DND-41 (cell line): ENCODE results near the gene PEX7.
A peak's percentile ranks its signal among the peaks of the same experiment; 100 is the strongest.

Experiments
- ATAC-seq: fragments of 200-7000 bp; cut with Tn5 transposase; 3 replicates; pipeline ENCODE4 v1.9.1; 2021; ENCODE audit warnings: low read depth; ENCODE audit not compliant: insufficient read depth
- DNase-seq: peaks from one replicate; pipeline ENCODE4 v3.0.0-alpha.2; 2020
- H2AFZ ChIP-seq: 2 replicates; pipeline ENCODE4 v1.6.0; 2012; ENCODE audit warnings: low read depth, low read length
- H3K27ac ChIP-seq: 2 replicates; pipeline ENCODE4 v1.5.1; 2012; ENCODE audit warnings: low read length, inconsistent platforms
- H3K27me3 ChIP-seq: fragments of 200-600 bp; sonication (generic); 2 replicates; pipeline ENCODE4 v1.6.0; 2012; ENCODE audit warnings: low read length, mild to moderate bottlenecking, inconsistent platforms; ENCODE audit not compliant: insufficient read depth, poor library complexity
- H3K36me3 ChIP-seq: 2 replicates; pipeline ENCODE4 v1.5.1; 2012; ENCODE audit warnings: low read length, inconsistent platforms; ENCODE audit not compliant: insufficient read depth
- H3K4me1 ChIP-seq: 2 replicates; pipeline ENCODE4 v1.5.1; 2012; ENCODE audit warnings: mild to moderate bottlenecking, low read length; ENCODE audit not compliant: insufficient read depth
- H3K4me2 ChIP-seq: 2 replicates; pipeline ENCODE4 v1.6.0; 2012; ENCODE audit warnings: mild to moderate bottlenecking, moderate library complexity, low read length, inconsistent platforms; ENCODE audit not compliant: insufficient read depth
- H3K4me3 ChIP-seq, 2 experiments: fragments of 200-600 bp in 1 of 2; shearing (Covaris generic) in 1 of 2; 2 replicates each; pipeline ENCODE4 v1.5.1; 2012 to 2016; ENCODE audit warnings: inconsistent platforms in 2 of 2, low read length in 2 of 2, mild to moderate bottlenecking in 2 of 2, low read depth in 1 of 2, moderate library complexity in 1 of 2
- H3K79me2 ChIP-seq: 2 replicates; pipeline ENCODE4 v1.6.0; 2012; ENCODE audit warnings: low read length, inconsistent platforms; ENCODE audit not compliant: insufficient read depth
- H3K9ac ChIP-seq: 2 replicates; pipeline ENCODE4 v1.6.0; 2012; ENCODE audit warnings: low read depth, mild to moderate bottlenecking, inconsistent platforms, low read length, moderate library complexity
- H3K9me3 ChIP-seq: 2 replicates; pipeline ENCODE4 v1.5.1; 2012; ENCODE audit warnings: low read length, moderate library complexity, mild to moderate bottlenecking, inconsistent platforms; ENCODE audit not compliant: insufficient read depth, severe bottlenecking
- H4K20me1 ChIP-seq: 2 replicates; pipeline ENCODE4 v1.6.0; 2012; ENCODE audit warnings: low read length; ENCODE audit not compliant: insufficient read depth
- EZH2 ChIP-seq: IDR thresholded peaks from 3 replicates; pipeline ENCODE4 v1.6.1; 2012; ENCODE audit warnings: borderline replicate concordance, low read depth, mild to moderate bottlenecking, moderate library complexity, low read length, inconsistent platforms; ENCODE audit not compliant: severe bottlenecking
- TF ChIP-seq, protein P1 (sequence below): IDR thresholded peaks from 2 replicates; pipeline ENCODE4 v1.5.1; 2012; ENCODE audit warnings: borderline replicate concordance, low read length, moderate library complexity, mild to moderate bottlenecking; ENCODE audit not compliant: poor library complexity, severe bottlenecking; ENCODE audit errors: extremely low read depth

The PEX7 gene

DNA sequence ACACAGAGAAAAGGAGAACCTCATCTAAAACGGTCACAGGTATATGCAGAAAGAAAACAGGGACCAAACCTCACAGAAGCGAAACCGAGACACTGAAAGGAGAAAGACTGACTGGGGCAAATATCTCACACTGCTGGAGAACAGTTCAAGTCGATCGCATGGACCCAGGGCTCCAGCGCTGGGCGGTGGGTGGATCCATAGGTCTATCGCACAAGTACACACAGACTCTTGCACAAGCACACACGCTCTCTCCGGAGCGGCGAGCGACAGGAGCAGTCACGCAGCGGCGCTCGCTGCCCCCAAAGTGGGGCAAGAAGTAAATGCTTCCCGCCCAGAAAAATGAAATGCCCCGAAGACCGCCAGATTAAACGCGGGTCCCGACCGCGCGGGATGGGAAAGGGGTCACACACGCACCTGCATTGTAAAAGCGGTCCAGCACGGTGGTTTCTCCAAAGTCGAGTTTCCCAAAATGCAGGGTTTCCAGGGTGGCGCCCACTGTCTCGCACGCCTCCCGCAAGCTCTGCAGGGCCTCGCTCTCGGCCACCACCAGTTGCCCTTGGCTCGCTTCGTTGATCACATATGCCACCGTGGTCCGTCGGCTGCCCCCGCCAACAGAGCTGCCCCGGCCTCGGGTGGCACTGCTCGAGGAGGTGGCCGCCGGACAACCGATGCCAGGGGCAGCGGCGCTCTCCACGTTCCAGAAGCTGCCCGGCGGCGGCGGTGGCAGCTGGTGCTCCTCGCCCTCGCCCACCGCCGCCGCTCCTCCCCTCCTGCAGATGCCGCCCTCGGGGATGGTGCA is 30.9 kb upstream of the PEX7 start:
- Histone ChIP-seq H3K9me3 (no peaks in the 10 kb centered on the region), H2AFZ (no peak overlapping the region), H3K27me3 (peaks cover 9% of the 10 kb centered on the region), H3K9ac (no peak overlapping the region), H3K36me3 (no peaks in the 10 kb centered on the region), H3K4me2 (no peak overlapping the region; the same call in 1 of the 2 replicates), H4K20me1 (no peaks in the 10 kb centered on the region), H3K27ac (no peak overlapping the region), H3K4me1 (peaks cover 7% of the 10 kb centered on the region), H3K4me3 (no peak overlapping the region), H3K79me2 (no peaks in the 10 kb centered on the region)
- DNase-seq (no peak), ATAC-seq (no peak)
- TF ChIP-seq EZH2, result no peak
- TF ChIP-seq, protein P1, sequence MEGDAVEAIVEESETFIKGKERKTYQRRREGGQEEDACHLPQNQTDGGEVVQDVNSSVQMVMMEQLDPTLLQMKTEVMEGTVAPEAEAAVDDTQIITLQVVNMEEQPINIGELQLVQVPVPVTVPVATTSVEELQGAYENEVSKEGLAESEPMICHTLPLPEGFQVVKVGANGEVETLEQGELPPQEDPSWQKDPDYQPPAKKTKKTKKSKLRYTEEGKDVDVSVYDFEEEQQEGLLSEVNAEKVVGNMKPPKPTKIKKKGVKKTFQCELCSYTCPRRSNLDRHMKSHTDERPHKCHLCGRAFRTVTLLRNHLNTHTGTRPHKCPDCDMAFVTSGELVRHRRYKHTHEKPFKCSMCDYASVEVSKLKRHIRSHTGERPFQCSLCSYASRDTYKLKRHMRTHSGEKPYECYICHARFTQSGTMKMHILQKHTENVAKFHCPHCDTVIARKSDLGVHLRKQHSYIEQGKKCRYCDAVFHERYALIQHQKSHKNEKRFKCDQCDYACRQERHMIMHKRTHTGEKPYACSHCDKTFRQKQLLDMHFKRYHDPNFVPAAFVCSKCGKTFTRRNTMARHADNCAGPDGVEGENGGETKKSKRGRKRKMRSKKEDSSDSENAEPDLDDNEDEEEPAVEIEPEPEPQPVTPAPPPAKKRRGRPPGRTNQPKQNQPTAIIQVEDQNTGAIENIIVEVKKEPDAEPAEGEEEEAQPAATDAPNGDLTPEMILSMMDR, result no peak

DNA sequence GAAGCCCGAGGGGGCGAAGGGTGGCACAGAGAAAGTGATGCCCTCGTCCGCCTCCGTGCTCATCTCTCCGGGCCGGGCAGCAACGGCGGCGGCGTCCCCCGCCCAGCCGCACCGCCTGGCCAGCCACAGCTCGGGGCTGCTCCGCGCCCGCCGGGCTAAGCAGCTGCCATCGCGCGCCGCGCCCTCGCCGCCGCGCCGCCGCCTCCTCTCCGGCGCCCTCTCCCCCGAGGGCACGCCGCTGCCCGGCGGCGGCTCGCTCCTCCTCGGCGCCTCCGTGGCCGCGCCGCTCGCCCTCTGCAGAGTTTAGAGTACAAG is 30.3 kb upstream of the PEX7 start:
- Histone ChIP-seq H3K79me2 (no peaks in the 10 kb centered on the region), H3K4me1 (peaks cover 7% of the 10 kb centered on the region), H3K4me2 (peak overlapping the region; percentile 89), H3K27ac (no peak overlapping the region), H3K9me3 (no peaks in the 10 kb centered on the region), H3K4me3 (peak overlapping the region in 1 of 2 experiments; percentile 68; a peak in 2 of 4 replicates), H3K9ac (peak overlapping the region; percentile 59; the same call in 1 of the 2 replicates), H2AFZ (peak overlapping the region; percentile 91), H3K27me3 (peaks cover 6% of the 10 kb centered on the region), H3K36me3 (no peaks in the 10 kb centered on the region), H4K20me1 (no peaks in the 10 kb centered on the region)
- ATAC-seq, result no peak
- no peak for DNase-seq
- TF ChIP-seq, protein P1, result no peak
- no peak for TF ChIP-seq EZH2

DNA sequence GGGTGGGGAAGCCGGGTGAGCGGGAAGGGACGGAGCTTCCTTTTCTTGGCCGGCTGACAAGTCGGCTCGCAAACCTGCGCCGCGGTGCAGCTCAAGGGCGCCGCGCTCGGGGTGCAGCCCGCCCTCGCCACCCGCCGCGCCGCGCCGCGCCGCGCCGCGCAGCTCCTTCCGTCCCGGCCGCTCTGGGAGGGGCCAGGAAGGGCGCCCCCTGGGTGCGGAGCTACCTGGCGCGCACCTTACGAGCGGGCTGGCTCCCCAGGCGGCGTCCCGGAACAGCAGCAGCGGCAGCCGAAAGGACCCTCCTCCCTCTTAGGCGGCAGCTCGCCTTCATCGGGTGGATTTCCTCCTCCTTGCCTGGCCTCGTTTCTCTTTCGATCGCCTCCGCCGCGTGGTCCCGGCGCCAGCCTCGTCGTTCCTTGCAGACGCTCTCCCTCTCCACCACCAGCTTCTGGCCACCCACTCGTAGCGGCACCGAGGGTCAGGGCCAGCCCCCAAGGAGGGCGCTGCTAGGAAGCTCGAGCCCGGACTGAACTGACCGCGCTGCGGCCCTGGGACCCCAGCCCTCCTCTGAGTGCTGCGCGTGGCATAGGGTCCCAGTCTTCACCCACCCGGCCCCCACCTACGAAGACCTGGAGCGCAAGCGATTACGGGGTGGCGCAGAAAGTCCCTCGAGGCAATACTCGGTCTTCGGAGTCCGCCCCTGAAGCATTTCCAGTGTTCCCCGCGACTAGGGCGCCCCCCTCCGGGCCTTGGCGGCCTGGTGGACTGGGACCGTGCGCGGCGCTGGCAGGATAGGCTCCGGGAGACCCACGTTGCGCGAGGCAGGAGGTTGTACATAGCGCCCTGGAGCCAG is 29.8 kb upstream of the PEX7 start, which contains the start of gene MAP3K5:
TSS of gene MAP3K5 (minus strand) at position 68 of the 853 bp plus-strand sequence. CDS start 320 bp downstream, outside the sequence.
- ATAC-seq (peak; percentile 82), DNase-seq (peak; percentile 69)
- Histone ChIP-seq H3K4me2 (peak within 1 kb of the TSS; percentile 89), H3K27me3 (peaks cover 6% of the 10 kb centered on the region), H3K27ac (peak within 1 kb of the TSS; percentile 37; the same call in 1 of the 2 replicates), H4K20me1 (no peaks in the 10 kb centered on the region), H3K9ac (peak within 1 kb of the TSS; percentile 59; the same call in 1 of the 2 replicates), H3K4me3 (peak within 1 kb of the TSS; percentile 29 to 68; a peak in 3 of 4 replicates), H3K4me1 (peaks cover 7% of the 10 kb centered on the region), H3K36me3 (no peaks in the 10 kb centered on the region), H3K79me2 (no peaks in the 10 kb centered on the region), H2AFZ (peak within 1 kb of the TSS; percentile 91), H3K9me3 (no peaks in the 10 kb centered on the region)
- TF ChIP-seq, protein P1, result peak; percentile 58
- TF ChIP-seq EZH2, result no peak
